ENCODE results near the gene KRT85.

DNA sequence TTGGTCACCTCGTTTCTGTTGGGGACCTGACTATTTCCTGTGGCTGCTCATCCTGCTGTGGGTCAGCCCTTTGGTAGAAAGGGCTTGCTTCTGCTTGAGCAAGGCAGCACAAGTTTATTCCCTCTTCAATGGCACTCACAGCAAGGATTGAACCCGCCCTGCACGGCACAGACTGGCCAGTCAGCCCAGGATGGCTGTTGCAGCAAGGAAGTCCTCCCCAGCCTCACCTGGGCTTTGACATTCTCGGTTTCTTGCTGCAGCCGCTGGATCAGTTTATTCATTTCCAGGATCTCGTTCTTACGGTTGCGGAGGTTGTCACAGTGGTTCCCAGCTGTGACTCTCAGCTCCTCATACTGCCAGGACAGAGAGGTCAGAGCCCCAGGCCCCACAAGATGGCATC, 29.4 kb upstream of the KRT85 start:
- TF ChIP-seq EZH2 (IDR thresholded peaks at IDR 0.05; ENCODE audit: low read depth) = no peak
- TF ChIP-seq, protein P1, sequence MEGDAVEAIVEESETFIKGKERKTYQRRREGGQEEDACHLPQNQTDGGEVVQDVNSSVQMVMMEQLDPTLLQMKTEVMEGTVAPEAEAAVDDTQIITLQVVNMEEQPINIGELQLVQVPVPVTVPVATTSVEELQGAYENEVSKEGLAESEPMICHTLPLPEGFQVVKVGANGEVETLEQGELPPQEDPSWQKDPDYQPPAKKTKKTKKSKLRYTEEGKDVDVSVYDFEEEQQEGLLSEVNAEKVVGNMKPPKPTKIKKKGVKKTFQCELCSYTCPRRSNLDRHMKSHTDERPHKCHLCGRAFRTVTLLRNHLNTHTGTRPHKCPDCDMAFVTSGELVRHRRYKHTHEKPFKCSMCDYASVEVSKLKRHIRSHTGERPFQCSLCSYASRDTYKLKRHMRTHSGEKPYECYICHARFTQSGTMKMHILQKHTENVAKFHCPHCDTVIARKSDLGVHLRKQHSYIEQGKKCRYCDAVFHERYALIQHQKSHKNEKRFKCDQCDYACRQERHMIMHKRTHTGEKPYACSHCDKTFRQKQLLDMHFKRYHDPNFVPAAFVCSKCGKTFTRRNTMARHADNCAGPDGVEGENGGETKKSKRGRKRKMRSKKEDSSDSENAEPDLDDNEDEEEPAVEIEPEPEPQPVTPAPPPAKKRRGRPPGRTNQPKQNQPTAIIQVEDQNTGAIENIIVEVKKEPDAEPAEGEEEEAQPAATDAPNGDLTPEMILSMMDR (conservative IDR thresholded peaks at IDR 0.05) = no peak

Data from PC-9 (cell line).